H1 (cell line): ENCODE measurements around the gene SLC25A48. TPM values are rescaled to one million over a fixed set of nuclear protein-coding genes. Genes with fewer than 3 reads are reported as not detected.

ENCODE experiments used
- CTCF ChIA-PET: fragments of 300-600 bp; sonication (Branson Sonifier 250); formaldehyde crosslinking; loops from one replicate; lab custom pipeline; 2021; ENCODE audit not compliant: partially characterized antibody; lab: Charles Lee
- POLR2A ChIA-PET: fragments of 300-600 bp; sonication (Branson Sonifier 250); formaldehyde crosslinking; loops from one replicate; lab custom pipeline; 2021; ENCODE audit warnings: inconsistent platforms; ENCODE audit not compliant: partially characterized antibody; lab: Charles Lee
- DNase-seq, 2 experiments: peaks; one replicate each; pipeline versions ENCODE4 v3.0.0 to v3.0.0-alpha.2; 2010 to 2022; ENCODE audit warnings: low spot score in 2 of 2, low read depth in 1 of 2, mixed read lengths in 1 of 2
- FAIRE-seq: peaks from 2 replicates; lab custom pipeline; 2011; peaks lifted over from hg19 to GRCh38; lab: Jason Lieb, UNC
- H2AFZ ChIP-seq: 2 replicates; pipeline ENCODE4 v1.8.1; 2012; ENCODE audit warnings: low read length, inconsistent platforms
- H2AK5ac ChIP-seq: 2 replicates; pipeline ENCODE4 v1.6.1; 2013; ENCODE audit warnings: low read depth, low read length
- H2BK120ac ChIP-seq: replicated peaks from 2 replicates; pipeline ENCODE3; 2013; ENCODE audit warnings: low read depth, low read length, inconsistent platforms
- H2BK12ac ChIP-seq: 2 replicates; pipeline ENCODE4 v1.6.1; 2013; ENCODE audit warnings: low read depth, low read length
- H2BK15ac ChIP-seq: 2 replicates; pipeline ENCODE4 v1.6.1; 2013; ENCODE audit warnings: low read length
- H2BK20ac ChIP-seq: 2 replicates; pipeline ENCODE4 v1.6.1; 2013; ENCODE audit warnings: low read length
- H2BK5ac ChIP-seq: 2 replicates; pipeline ENCODE4 v1.6.1; 2013; ENCODE audit warnings: low read depth, low read length
- H3K14ac ChIP-seq: 2 replicates; pipeline ENCODE4 v1.6.1; 2013; ENCODE audit warnings: inconsistent platforms; ENCODE audit not compliant: insufficient read length
- H3K18ac ChIP-seq: 2 replicates; pipeline ENCODE4 v1.6.1; 2013; ENCODE audit warnings: low read length; ENCODE audit errors: extremely low read depth
- H3K23ac ChIP-seq: 2 replicates; pipeline ENCODE4 v1.6.1; 2013; ENCODE audit warnings: inconsistent platforms; ENCODE audit not compliant: insufficient read length
- H3K23me2 ChIP-seq: 2 replicates; pipeline ENCODE4 v1.6.1; 2013; ENCODE audit warnings: low read depth, low read length
- H3K27ac ChIP-seq: 2 replicates; pipeline ENCODE4 v1.6.1; 2011; ENCODE audit warnings: low read depth, low read length, inconsistent platforms
- H3K27me3 ChIP-seq, 4 experiments: replicated peaks in 1 of 4; 1 replicate in 1 of 4; 2 replicates in 3 of 4; pipeline versions ENCODE4 v1.6.1 to v1.8.1; 2011 to 2013; ENCODE audit warnings: low read length in 3 of 4, mild to moderate bottlenecking in 3 of 4, inconsistent platforms in 2 of 4, mixed read lengths in 2 of 4, moderate library complexity in 1 of 4; ENCODE audit not compliant: control insufficient read depth in 3 of 4, insufficient read depth in 3 of 4; ENCODE audit errors: extremely low read depth in 1 of 4
- H3K36me3 ChIP-seq, 4 experiments: 2 replicates each; pipeline versions ENCODE4 v1.6.1 to v1.8.1; 2011 to 2013; ENCODE audit warnings: mild to moderate bottlenecking in 4 of 4, low read length in 3 of 4, moderate library complexity in 2 of 4, control low read depth in 1 of 4, inconsistent platforms in 1 of 4; ENCODE audit not compliant: insufficient read depth in 4 of 4, control insufficient read depth in 2 of 4
- H3K4ac ChIP-seq: replicated peaks from 2 replicates; pipeline ENCODE3; 2013; ENCODE audit warnings: low read length, low read depth, mixed read lengths, inconsistent platforms; ENCODE audit not compliant: insufficient read length
- H3K4me1 ChIP-seq, 4 experiments: replicated peaks in 1 of 4; 1 replicate in 1 of 4; 2 replicates in 3 of 4; pipeline versions ENCODE4 v1.6.1 to v1.8.1; 2011 to 2013; ENCODE audit warnings: low read length in 3 of 4, inconsistent platforms in 2 of 4, mixed read lengths in 1 of 4; ENCODE audit not compliant: insufficient read depth in 4 of 4, control insufficient read depth in 3 of 4
- H3K4me2 ChIP-seq, 2 experiments: 2 replicates each; pipeline versions ENCODE4 v1.6.1 to v1.8.1; 2011 to 2013; ENCODE audit warnings: low read depth in 2 of 2, low read length in 2 of 2, control low read depth in 1 of 2, inconsistent platforms in 1 of 2, mild to moderate bottlenecking in 1 of 2; ENCODE audit not compliant: insufficient read depth in 1 of 2
- H3K4me3 ChIP-seq, 4 experiments: fragments of 200-600, 300-600 bp in 1 of 4; sonication (generic), shearing (Covaris generic), sonication (Bioruptor Twin) in 1 of 4; 2 replicates each; pipeline versions ENCODE4 v1.5.1 to v1.8.1; 2011 to 2016; ENCODE audit warnings: low read length in 4 of 4, low read depth in 3 of 4, control low read depth in 2 of 4, inconsistent platforms in 2 of 4, mild to moderate bottlenecking in 2 of 4, mixed read lengths in 1 of 4, moderate library complexity in 1 of 4; ENCODE audit not compliant: insufficient read depth in 2 of 4; ENCODE audit errors: extremely low read depth in 1 of 4
- H3K56ac ChIP-seq: replicated peaks from 2 replicates; pipeline ENCODE3; 2013; ENCODE audit warnings: low read depth, mild to moderate bottlenecking, mixed read lengths, low read length, inconsistent platforms; ENCODE audit not compliant: insufficient read length
- H3K79me1 ChIP-seq: 2 replicates; pipeline ENCODE4 v1.6.1; 2013; ENCODE audit warnings: low read depth, low read length, control low read depth
- H3K79me2 ChIP-seq, 2 experiments: 2 replicates each; pipeline versions ENCODE4 v1.6.1 to v1.8.1; 2012 to 2013; ENCODE audit warnings: low read length in 2 of 2, mild to moderate bottlenecking in 2 of 2, inconsistent platforms in 1 of 2; ENCODE audit not compliant: insufficient read depth in 2 of 2, control insufficient read depth in 1 of 2
- H3K9ac ChIP-seq, 4 experiments: replicated peaks in 1 of 4; 1 replicate in 1 of 4; 2 replicates in 3 of 4; pipeline versions ENCODE4 v1.6.1 to v1.8.1; 2011 to 2013; ENCODE audit warnings: low read depth in 3 of 4, low read length in 3 of 4, control low read depth in 2 of 4, mild to moderate bottlenecking in 2 of 4, moderate library complexity in 2 of 4, inconsistent platforms in 1 of 4; ENCODE audit errors: extremely low read depth in 1 of 4
- H3K9me3 ChIP-seq, 2 experiments: 2 replicates each; pipeline versions ENCODE4 v1.6.1 to v1.8.1; 2012 to 2013; ENCODE audit warnings: mild to moderate bottlenecking in 2 of 2, moderate library complexity in 2 of 2, control low read depth in 1 of 2, inconsistent platforms in 1 of 2, low read depth in 1 of 2, low read length in 1 of 2, mixed read lengths in 1 of 2; ENCODE audit not compliant: insufficient read depth in 2 of 2
- H4K20me1 ChIP-seq, 2 experiments: replicated peaks in 1 of 2; 2 replicates each; pipeline versions ENCODE3 to v1.8.1; 2011 to 2013; ENCODE audit warnings: inconsistent platforms in 2 of 2, low read length in 2 of 2, mild to moderate bottlenecking in 1 of 2; ENCODE audit not compliant: insufficient read depth in 2 of 2, control insufficient read depth in 1 of 2
- H4K5ac ChIP-seq: 2 replicates; pipeline ENCODE4 v1.6.1; 2013; ENCODE audit warnings: low read length, low read depth, mixed read lengths, inconsistent platforms; ENCODE audit not compliant: insufficient read length
- H4K8ac ChIP-seq: 2 replicates; pipeline ENCODE4 v1.8.0; 2013; ENCODE audit warnings: mild to moderate bottlenecking, moderate library complexity, low read length, inconsistent platforms; ENCODE audit not compliant: insufficient read depth; ENCODE audit errors: extremely low read depth
- H4K91ac ChIP-seq: replicated peaks from 2 replicates; pipeline ENCODE3; 2013; ENCODE audit warnings: low read length, mixed read lengths, inconsistent platforms; ENCODE audit not compliant: insufficient read length
- BCL11A ChIP-seq, 2 experiments: IDR thresholded peaks; one replicate each; pipeline ENCODE4 v1.6.1; 2011; ENCODE audit warnings: low read depth in 2 of 2, low read length in 2 of 2, mild to moderate bottlenecking in 2 of 2
- CHD1 ChIP-seq: IDR thresholded peaks from 2 replicates; pipeline ENCODE4 v1.6.1; 2012; ENCODE audit warnings: low read depth, low read length, improper control_type of control experiment
- CTBP2 ChIP-seq: IDR thresholded peaks from 2 replicates; pipeline ENCODE4 v1.7.0; 2011; ENCODE audit warnings: borderline replicate concordance, mild to moderate bottlenecking, moderate library complexity, mixed read lengths, low read length; ENCODE audit not compliant: insufficient read depth, insufficient read length
- CTCF ChIP-seq, 3 experiments: IDR thresholded peaks; 1 replicate in 2 of 3; 2 replicates in 1 of 3; pipeline versions ENCODE4 v1.5.1 to v1.6.1; 2011; ENCODE audit warnings: low read length in 3 of 3, mild to moderate bottlenecking in 3 of 3, inconsistent platforms in 2 of 3, low read depth in 1 of 3, moderate library complexity in 1 of 3; ENCODE audit not compliant: insufficient read depth in 1 of 3; ENCODE audit errors: control extremely low read depth in 1 of 3
- EGR1 ChIP-seq: IDR thresholded peaks from 2 replicates; pipeline ENCODE4 v1.6.1; 2011; ENCODE audit warnings: low read depth, low read length, borderline replicate concordance
- SUZ12 ChIP-seq: fragments of 200-600 bp; sonication (generic); IDR thresholded peaks from 2 replicates; pipeline ENCODE4 v1.6.1; 2012; ENCODE audit warnings: mild to moderate bottlenecking, inconsistent platforms, low read length, moderate library complexity, mixed read lengths
- TEAD4 ChIP-seq: IDR thresholded peaks from 2 replicates; pipeline ENCODE4 v1.6.1; 2012; ENCODE audit warnings: low read depth, low read length, inconsistent platforms, mixed read lengths
- WGBS, 2 experiments: shearing (Covaris generic) in 1 of 2; methylation state at CpG; one replicate each; pipeline versions ENCODE4 v1.1.6 to v1.1.7; 2013 to 2015; ENCODE audit warnings: low lambda C conversion rate in 2 of 2, mixed read lengths in 2 of 2, inconsistent platforms in 1 of 2, low coverage in 1 of 2, missing lambda C conversion rate in 1 of 2; ENCODE audit not compliant: insufficient replicate concordance in 2 of 2, insufficient coverage in 1 of 2, insufficient read length in 1 of 2; ENCODE audit errors: extremely low coverage in 1 of 2, missing lambda C conversion rate in 1 of 2; 5-methylcytosine and 5-hydroxymethylcytosine counted together
- polyA plus RNA-seq, 7 experiments: library from polyadenylated mRNA; depleted of rRNA in 3 of 7; stranded (reverse) in 5 of 7; unstranded in 2 of 7; fragments of >200 nt in 5 of 7; fragments of 200-250 nt in 2 of 7; gene quantifications; 1 replicate in 5 of 7; 2 replicates in 1 of 7; 4 replicates in 1 of 7; pipeline versions ENCODE4 v1.2.1 to v1.2.3, GENCODE V29; 2011 to 2013; ENCODE audit warnings: missing spikeins in 2 of 7, mixed read lengths in 2 of 7
- total RNA-seq: library from RNA; stranded (reverse); fragmentation: NEBNext Ultra II Directional; extraction: Animal tissue kit (Norgen Biotek cat#: 25700); gene quantifications from 2 replicates; pipeline ENCODE4 v1.2.1, GENCODE V29; 2021

Gene SLC25A48
- total and polyA plus RNA-seq, 2 of the 8 experiments (the other 6 are each of a cell fraction or from before 2014, with no cell fraction given), result 1.3 to 1.8 TPM

GRCh38 chr5:135830876-135831275 is 3.6 kb upstream of the SLC25A48 start:
- ChIA-PET CTCF (interaction anchor here (0.7 to 13.3 kb wide), 39 partner anchors 8 to 397 kb away, joined by 3 to 335 read pairs (median 5); no protein-coding TSS in a partner anchor), POLR2A (no interaction called here)
- no peaks in the 10 kb centered on the region for H3K79me2 ChIP-seq
- H3K23me2 ChIP-seq, result peaks cover 9% of the 10 kb centered on the region; the same call in 1 of the 2 replicates
- H2BK15ac ChIP-seq, result no peak overlapping the region
- no peak overlapping the region for H3K4me3 ChIP-seq
- H4K91ac ChIP-seq, result no peak overlapping the region
- H3K56ac ChIP-seq, result no peak overlapping the region
- DNase-seq, result no peak
- no peak for FAIRE-seq
- H4K5ac ChIP-seq, result no peak overlapping the region
- no peak overlapping the region for H2BK5ac ChIP-seq
- H3K23ac ChIP-seq, result no peak overlapping the region
- no peak overlapping the region for H3K14ac ChIP-seq
- no peaks in the 10 kb centered on the region for H3K9me3 ChIP-seq
- no peak overlapping the region for H2AK5ac ChIP-seq
- 84% methylated on average over 4 of the region's 4 CpGs; no CpG with 5 or more reads in 1 of the 2 experiments for WGBS, 2 experiments
- no peak overlapping the region for H2BK12ac ChIP-seq
- H3K79me1 ChIP-seq, result no peaks in the 10 kb centered on the region
- H3K36me3 ChIP-seq, result no peaks in the 10 kb centered on the region
- H3K4me2 ChIP-seq, result no peak overlapping the region
- no peak overlapping the region for H3K18ac ChIP-seq
- TF ChIP-seq BCL11A (IDR thresholded peaks at IDR 0.05; ENCODE audit: low read depth in 2 of 2, low read length in 2 of 2) (no peak), EGR1 (no peak), CTBP2 (no peak), SUZ12 (no peak), CTCF (IDR thresholded peaks at IDR 0.05; ENCODE audit: control extremely low read depth in 1 of 3, insufficient read depth in 1 of 3, low read depth in 1 of 3, low read length in 3 of 3) (no peak), CHD1 (no peak), TEAD4 (no peak)
- no peak overlapping the region for H3K27ac ChIP-seq
- H2AFZ ChIP-seq, result no peak overlapping the region
- no peak overlapping the region for H4K8ac ChIP-seq
- H3K4ac ChIP-seq, result no peak overlapping the region
- no peak overlapping the region for H2BK20ac ChIP-seq
- H3K4me1 ChIP-seq, result peaks cover 0 to 5% (median 1%) of the 10 kb centered on the region in 4 experiments; a peak in 2 of 7 replicates
- no peak overlapping the region for H3K9ac ChIP-seq
- H3K27me3 ChIP-seq, result peaks cover 8 to 41% (median 30%) of the 10 kb centered on the region in 4 experiments
- no peaks in the 10 kb centered on the region for H4K20me1 ChIP-seq
- H2BK120ac ChIP-seq, result no peak overlapping the region
